Testis (tissue), 2 donors: ENCODE measurements around the gene BMP10.

ENCODE experiments used
- POLR2A ChIP-seq: fragments of 450-650 bp; IDR thresholded peaks from one replicate; pipeline ENCODE4 v1.6.1; 2017; ENCODE audit warnings: antibody characterized with exemption, mild to moderate bottlenecking, moderate library complexity
- TF ChIP-seq, protein P1 (sequence below), 3 experiments: fragments of 450-650 bp in 2 of 3; fragments of 200-600 bp in 1 of 3; sonication (generic) in 1 of 3; IDR thresholded peaks; one replicate each; pipeline ENCODE4 v1.5.1; 2016 to 2019; ENCODE audit warnings: antibody characterized with exemption in 3 of 3, mild to moderate bottlenecking in 2 of 3, moderate library complexity in 1 of 3

DNA sequence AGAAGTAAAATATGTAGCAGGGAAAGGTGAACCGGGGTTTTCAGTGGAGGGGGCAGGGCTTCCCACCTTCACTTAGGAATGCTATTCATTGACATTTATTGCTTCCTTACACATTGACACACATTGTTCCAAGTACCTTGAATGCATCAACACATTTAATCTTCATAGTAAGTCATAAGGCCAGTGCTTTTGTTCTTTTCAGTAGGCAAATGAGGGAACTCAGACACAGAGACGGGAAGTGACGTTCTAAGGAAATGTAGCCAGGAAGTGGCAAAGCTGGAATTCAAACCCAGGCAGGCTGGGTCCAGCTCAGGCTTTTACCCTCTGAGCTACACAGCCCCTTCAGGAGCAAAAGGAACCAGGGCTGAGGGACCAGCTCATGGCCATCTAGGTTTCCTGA, 20.7 kb downstream of the BMP10 start:
- TF ChIP-seq, protein P1, sequence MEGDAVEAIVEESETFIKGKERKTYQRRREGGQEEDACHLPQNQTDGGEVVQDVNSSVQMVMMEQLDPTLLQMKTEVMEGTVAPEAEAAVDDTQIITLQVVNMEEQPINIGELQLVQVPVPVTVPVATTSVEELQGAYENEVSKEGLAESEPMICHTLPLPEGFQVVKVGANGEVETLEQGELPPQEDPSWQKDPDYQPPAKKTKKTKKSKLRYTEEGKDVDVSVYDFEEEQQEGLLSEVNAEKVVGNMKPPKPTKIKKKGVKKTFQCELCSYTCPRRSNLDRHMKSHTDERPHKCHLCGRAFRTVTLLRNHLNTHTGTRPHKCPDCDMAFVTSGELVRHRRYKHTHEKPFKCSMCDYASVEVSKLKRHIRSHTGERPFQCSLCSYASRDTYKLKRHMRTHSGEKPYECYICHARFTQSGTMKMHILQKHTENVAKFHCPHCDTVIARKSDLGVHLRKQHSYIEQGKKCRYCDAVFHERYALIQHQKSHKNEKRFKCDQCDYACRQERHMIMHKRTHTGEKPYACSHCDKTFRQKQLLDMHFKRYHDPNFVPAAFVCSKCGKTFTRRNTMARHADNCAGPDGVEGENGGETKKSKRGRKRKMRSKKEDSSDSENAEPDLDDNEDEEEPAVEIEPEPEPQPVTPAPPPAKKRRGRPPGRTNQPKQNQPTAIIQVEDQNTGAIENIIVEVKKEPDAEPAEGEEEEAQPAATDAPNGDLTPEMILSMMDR (IDR thresholded peaks at IDR 0.05), result no peak
- TF ChIP-seq POLR2A, result no peak
